HuH-7 (cell line): ENCODE measurements around the gene ATOSB.

Experiments
- DNase-seq: peaks from one replicate; pipeline ENCODE4 v3.0.0; 2011; ENCODE audit warnings: low spot score

The ATOSB gene

DNA sequence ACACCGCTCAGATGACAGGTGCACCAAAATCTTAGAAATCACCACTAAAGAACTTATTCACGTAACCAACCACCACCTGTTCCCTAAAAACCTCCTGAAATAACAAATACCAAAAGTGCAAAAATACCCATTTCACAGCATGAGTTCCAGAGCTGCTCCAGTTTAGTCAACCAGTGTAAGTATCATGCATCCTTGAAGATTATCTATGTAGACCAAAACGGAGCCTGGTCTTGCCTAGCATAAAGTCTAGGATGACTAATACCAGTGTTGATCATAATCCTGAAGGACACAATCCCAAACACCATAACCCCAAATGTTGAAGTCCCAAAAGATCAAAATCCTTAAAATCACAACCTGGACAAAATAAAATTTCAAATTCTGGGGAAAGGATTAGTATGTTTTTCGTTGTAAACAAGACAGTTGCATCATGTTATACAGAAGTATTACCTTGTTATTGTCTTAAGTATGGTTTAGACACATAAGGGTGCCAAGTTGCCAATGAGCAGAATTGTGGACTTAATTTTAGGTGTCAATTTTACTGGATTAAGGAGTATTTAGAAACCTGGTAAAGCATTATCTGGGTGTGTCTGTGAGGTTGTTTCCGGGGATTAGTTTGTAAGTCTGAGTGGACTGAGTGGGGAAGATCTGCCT is 61.4 kb downstream of the ATOSB start:
- DNase-seq = no peak
